OCI-M2 (cell line): Measurements from ENCODE around the gene SNRPF.
"Not testable (repeated sequence)": the region's sequence is repeated elsewhere in the genome, so short reads cannot be mapped to it uniquely, and the experiment has no call there.

Experiments
- DNase-seq: peaks from one replicate; lab custom pipeline; 2025; ENCODE audit not compliant: unreplicated experiment; lab: John Stamatoyannopoulos, UW

The SNRPF gene

GRCh38 chr12:95858451-95859343, at the start of gene SNRPF:
SNRPF (plus strand) TSS chr12:95858952; CDS start chr12:95859074, 122 bp downstream.
- peak; percentile 57 for DNase-seq

- no peak for DNase-seq
Observed at GRCh38 chr12:95809000-95809680, 49.6 kb upstream of the SNRPF start.

- no peak for DNase-seq
Observed at GRCh38 chr12:95810411-95810810, 48.3 kb upstream of the SNRPF start.

- not testable (repeated sequence) for DNase-seq
Observed at GRCh38 chr12:95812155-95812554, 46.6 kb upstream of the SNRPF start.

- DNase-seq: no peak
Observed at GRCh38 chr12:95815632-95816212, 43.0 kb upstream of the SNRPF start.

GRCh38 chr12:95820096-95820703, 38.6 kb upstream of the SNRPF start:
- no peak for DNase-seq

- DNase-seq: no peak
Observed at GRCh38 chr12:95829395-95829794, 29.4 kb upstream of the SNRPF start.

- DNase-seq: no peak
Observed at GRCh38 chr12:95830335-95831089, 28.2 kb upstream of the SNRPF start.

GRCh38 chr12:95834572-95834971, 24.2 kb upstream of the SNRPF start:
- DNase-seq: no peak

- DNase-seq: no peak
Observed at GRCh38 chr12:95836185-95836609, 22.6 kb upstream of the SNRPF start.

- no peak for DNase-seq
Observed at GRCh38 chr12:95836630-95837239, 22.0 kb upstream of the SNRPF start.

GRCh38 chr12:95837240-95838038, 21.3 kb upstream of the SNRPF start:
- no peak for DNase-seq

- no peak for DNase-seq
Observed at GRCh38 chr12:95838125-95838524, 20.6 kb upstream of the SNRPF start.

- not testable (repeated sequence) for DNase-seq
Observed at GRCh38 chr12:95842426-95842825, 16.3 kb upstream of the SNRPF start.

GRCh38 chr12:95848575-95849388, 10.0 kb upstream of the SNRPF start:
- no peak for DNase-seq

- no peak for DNase-seq
Observed at GRCh38 chr12:95851606-95852005, 7.1 kb upstream of the SNRPF start.

GRCh38 chr12:95852133-95852532, 6.6 kb upstream of the SNRPF start:
- DNase-seq: no peak

GRCh38 chr12:95857156-95857555, 1.6 kb upstream of the SNRPF start:
- DNase-seq: no peak

GRCh38 chr12:95857799-95858198, 953 bp upstream of the SNRPF start:
- DNase-seq: no peak
